Renal pelvis (tissue), 4 donors: ENCODE measurements around the gene TBCC. TPM values are rescaled to one million over a fixed set of nuclear protein-coding genes. Genes with fewer than 3 reads are reported as not detected.
A peak's percentile ranks its signal among the peaks of the same experiment; 100 is the strongest.
"Not testable (repeated sequence)": the region's sequence is repeated elsewhere in the genome, so short reads cannot be mapped to it uniquely, and the experiment has no call there.

Experiments used
- DNase-seq: peaks from one replicate; pipeline ENCODE4 v3.0.0-alpha.2; 2013
- polyA plus RNA-seq, 3 donors: library from polyadenylated mRNA; unstranded; fragments of 120-200 nt; gene quantifications; one replicate each; pipeline ENCODE4 v1.2.1, GENCODE V29; 2013; ENCODE audit not compliant: insufficient read length in 3 of 3

Gene TBCC
- polyA plus RNA-seq, 3 donors: 24.3 to 26.1 (median 24.6) TPM

GRCh38 chr6:42704251-42704936, 41.5 kb downstream of the TBCC start:
- peak; percentile 54 for DNase-seq

- DNase-seq: not testable (repeated sequence)
Measured at GRCh38 chr6:42702786-42703185, 43.1 kb downstream of the TBCC start.

GRCh38 chr6:42702200-42702599, 43.7 kb downstream of the TBCC start:
- no peak for DNase-seq

GRCh38 chr6:42698217-42698616, 47.7 kb downstream of the TBCC start:
- no peak for DNase-seq

- DNase-seq: no peak
Measured at GRCh38 chr6:42697268-42697655, 48.6 kb downstream of the TBCC start.

GRCh38 chr6:42696526-42697267, 49.2 kb downstream of the TBCC start:
- DNase-seq: no peak

GRCh38 chr6:42694586-42694985, 51.3 kb downstream of the TBCC start:
- no peak for DNase-seq

Other genes starting within 250 kb of the TBCC start
- 10 to 100 TPM; 25.3 to 35.9 (median 30.7) TPM for gene UBR2, start 182.1 kb downstream of the TBCC start, polyA plus RNA-seq
- 1 to 10 TPM; 2.3 to 3.0 (median 2.9) TPM for gene PRPH2, start 23.5 kb downstream of the TBCC start, polyA plus RNA-seq
- 10 to 100 TPM; 13.9 to 17.3 (median 15.2) TPM for gene BICRAL, start 35.9 kb upstream of the TBCC start, polyA plus RNA-seq
- 100 to 1,000 TPM in 2 of 3 donors, 10 to 100 TPM in 1; 87.3 to 135 (median 113) TPM for gene RPL7L1, start 133.5 kb upstream of the TBCC start, polyA plus RNA-seq
- under 1 TPM; 0.23 to 0.48 (median 0.41) TPM for gene PTCRA, start 169.9 kb upstream of the TBCC start, polyA plus RNA-seq
- gene CNPY3, start 183.4 kb upstream of the TBCC start, polyA plus RNA-seq: 10 to 100 TPM; 59.3 to 68.5 (median 61.7) TPM
- 1 to 10 TPM in 2 of 3 donors, under 1 TPM in 1; 0.57 to 1.9 (median 1.5) TPM for gene GNMT, start 214.7 kb upstream of the TBCC start, polyA plus RNA-seq
- gene PEX6, start 233.1 kb upstream of the TBCC start, polyA plus RNA-seq: 10 to 100 TPM; 27.8 to 35.3 (median 33.0) TPM
- gene PPP2R5D, start 238.5 kb upstream of the TBCC start, polyA plus RNA-seq: 10 to 100 TPM; 60.6 to 63.9 (median 62.5) TPM